Measurements from ENCODE around the gene MRPS14. TPM values are rescaled to one million over a fixed set of nuclear protein-coding genes. Genes with fewer than 3 reads are reported as not detected.

The MRPS14 gene
- total and polyA plus RNA-seq, 12 donors, result 10.8 to 53.1 (median 29.3) TPM

- Histone ChIP-seq H3K4me1 (replicated peaks in 1 of 2) (peaks cover 11 to 18% of the 10 kb centered on the region in 2 donors), H3K9me3 (replicated peaks in 1 of 3) (no peaks in the 10 kb centered on the region), H3K4me3 (no peak overlapping the region), H3K27me3 (no peaks in the 10 kb centered on the region), H3K27ac (peak overlapping the region in 2 of 5 donors; percentile 87), H3K36me3 (replicated peaks in 1 of 2) (no peaks in the 10 kb centered on the region)
- no peak for DNase-seq
- no peak for TF ChIP-seq POLR2A (IDR thresholded peaks at IDR 0.05)
- no peak for TF ChIP-seq CTCF (IDR thresholded peaks at IDR 0.05)
- intact Hi-C loops (cut with DNase I), result loop anchor here in 1 of 2 donors (10.0 kb wide), 1 partner anchor 224 kb away; no protein-coding TSS in a partner anchor
- 92 to 97% (median 94%) methylated on average over 3 of the region's 3 CpGs for WGBS, 4 donors
These were observed 34.2 kb downstream of the MRPS14 start for GRCh38 chr1:174988986-174989385.

GRCh38 chr1:174988539-174988938 is 34.7 kb downstream of the MRPS14 start:
- intact Hi-C loops (cut with DNase I), result loop anchor here in 1 of 2 donors (10.0 kb wide), 1 partner anchor 224 kb away; no protein-coding TSS in a partner anchor
- Histone ChIP-seq H3K4me3 (no peak overlapping the region), H3K27me3 (no peaks in the 10 kb centered on the region), H3K27ac (no peak overlapping the region), H3K36me3 (replicated peaks in 1 of 2) (no peaks in the 10 kb centered on the region), H3K4me1 (replicated peaks in 1 of 2) (peaks cover 11 to 18% of the 10 kb centered on the region in 2 donors), H3K9me3 (replicated peaks in 1 of 3) (no peaks in the 10 kb centered on the region)
- no peak for DNase-seq
- TF ChIP-seq CTCF (IDR thresholded peaks at IDR 0.05) (no peak), POLR2A (IDR thresholded peaks at IDR 0.05) (no peak)

- Histone ChIP-seq H3K36me3 (replicated peaks in 1 of 2) (no peaks in the 10 kb centered on the region), H3K27me3 (no peaks in the 10 kb centered on the region), H3K27ac (no peak overlapping the region), H3K4me1 (replicated peaks in 1 of 2) (peaks cover 7% of the 10 kb centered on the region in 2 donors), H3K4me3 (no peak overlapping the region), H3K9me3 (replicated peaks in 1 of 3) (no peaks in the 10 kb centered on the region)
- intact Hi-C loops (cut with DNase I), result loop anchor here in 1 of 2 donors (10.0 kb wide), 1 partner anchor 220 kb away; no protein-coding TSS in a partner anchor
- TF ChIP-seq CTCF (IDR thresholded peaks at IDR 0.05), result no peak
- no peak for TF ChIP-seq POLR2A (IDR thresholded peaks at IDR 0.05)
- DNase-seq, result no peak
- 92 to 97% (median 95%) methylated on average over 4 of the region's 4 CpGs for WGBS, 4 donors
These were observed 38.3 kb downstream of the MRPS14 start for GRCh38 chr1:174984952-174985351.

GRCh38 chr1:174982971-174983689 is 40.1 kb downstream of the MRPS14 start:
- intact Hi-C loops (cut with DNase I), result loop anchor here in 1 of 2 donors (10.0 kb wide), 1 partner anchor 218 kb away; no protein-coding TSS in a partner anchor
- peak in 3 of 7 donors; percentile 18 to 58 (median 49) for DNase-seq
- Histone ChIP-seq H3K4me1 (replicated peaks in 1 of 2) (no peaks in the 10 kb centered on the region), H3K9me3 (replicated peaks in 1 of 3) (no peaks in the 10 kb centered on the region), H3K4me3 (no peak overlapping the region), H3K27me3 (no peaks in the 10 kb centered on the region), H3K27ac (no peak overlapping the region), H3K36me3 (replicated peaks in 1 of 2) (no peaks in the 10 kb centered on the region)
- TF ChIP-seq POLR2A (IDR thresholded peaks at IDR 0.05), result no peak
- peak; percentile 48 to 74 (median 62) for TF ChIP-seq CTCF (IDR thresholded peaks at IDR 0.05)

All from adrenal gland (tissue), 12 donors.